ENCODE measurements around the gene FOXK2.
"Not testable (repeated sequence)": the region's sequence is repeated elsewhere in the genome, so short reads cannot be mapped to it uniquely, and the experiment has no call there.

The FOXK2 gene

DNA sequence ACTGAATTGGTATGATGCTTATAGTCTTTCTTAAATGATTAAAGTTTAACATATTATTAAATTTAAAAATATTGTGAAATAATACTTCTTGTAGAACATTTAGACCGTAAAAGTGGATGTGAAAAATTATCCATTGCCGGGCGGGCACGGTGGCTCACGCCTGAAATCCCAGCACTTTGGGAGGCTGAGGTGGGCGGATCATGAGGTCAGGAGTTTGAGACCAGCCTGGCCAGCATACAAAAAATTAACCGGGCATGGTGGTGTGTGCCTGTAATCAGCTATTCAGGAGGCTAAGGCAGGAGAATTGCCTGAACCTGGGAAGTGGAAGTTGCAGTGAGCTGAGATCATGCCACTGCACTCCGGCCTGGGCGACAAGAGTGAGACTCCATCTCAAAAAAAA is 17.7 kb downstream of the FOXK2 start:
- not testable (repeated sequence) for DNase-seq

DNA sequence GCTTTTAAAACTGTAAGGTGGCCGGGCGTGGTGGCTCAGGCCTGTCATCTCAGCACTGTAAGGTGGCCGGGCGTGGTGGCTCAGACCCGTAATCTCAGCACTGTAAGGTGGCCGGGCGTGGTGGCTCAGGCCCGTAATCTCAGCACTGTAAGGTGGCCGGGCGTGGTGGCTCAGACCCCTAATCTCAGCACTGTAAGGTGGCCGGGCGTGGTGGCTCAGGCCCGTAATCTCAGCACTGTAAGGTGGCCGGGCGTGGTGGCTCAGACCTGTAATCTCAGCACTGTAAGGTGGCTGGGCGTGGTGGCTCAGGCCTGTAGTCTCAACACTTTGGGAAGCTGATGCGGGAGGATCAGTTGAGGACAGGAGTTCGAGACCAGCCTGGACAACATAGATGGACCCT is 19.5 kb downstream of the FOXK2 start:
- not testable (repeated sequence) for DNase-seq

DNA sequence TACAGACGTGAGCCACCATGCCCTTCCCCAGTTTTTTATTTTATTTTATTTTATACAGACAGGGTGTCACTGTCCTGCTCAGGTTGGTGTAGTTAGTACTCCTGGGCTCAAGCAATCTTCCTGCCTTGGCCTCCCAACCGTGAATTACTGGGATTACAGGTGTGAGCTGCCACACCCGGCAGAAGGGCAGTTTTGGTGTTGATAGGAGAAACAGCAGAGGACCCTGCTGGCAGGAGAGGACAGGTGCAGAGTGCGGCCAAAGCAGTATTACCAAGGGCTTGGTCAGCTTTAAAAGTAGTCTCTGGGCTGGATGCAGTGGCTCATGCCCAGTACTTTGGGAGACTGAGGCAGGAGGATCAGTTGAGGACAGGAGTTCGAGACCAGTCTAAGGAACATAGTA is 22.9 kb downstream of the FOXK2 start:
- no peak for DNase-seq

DNA sequence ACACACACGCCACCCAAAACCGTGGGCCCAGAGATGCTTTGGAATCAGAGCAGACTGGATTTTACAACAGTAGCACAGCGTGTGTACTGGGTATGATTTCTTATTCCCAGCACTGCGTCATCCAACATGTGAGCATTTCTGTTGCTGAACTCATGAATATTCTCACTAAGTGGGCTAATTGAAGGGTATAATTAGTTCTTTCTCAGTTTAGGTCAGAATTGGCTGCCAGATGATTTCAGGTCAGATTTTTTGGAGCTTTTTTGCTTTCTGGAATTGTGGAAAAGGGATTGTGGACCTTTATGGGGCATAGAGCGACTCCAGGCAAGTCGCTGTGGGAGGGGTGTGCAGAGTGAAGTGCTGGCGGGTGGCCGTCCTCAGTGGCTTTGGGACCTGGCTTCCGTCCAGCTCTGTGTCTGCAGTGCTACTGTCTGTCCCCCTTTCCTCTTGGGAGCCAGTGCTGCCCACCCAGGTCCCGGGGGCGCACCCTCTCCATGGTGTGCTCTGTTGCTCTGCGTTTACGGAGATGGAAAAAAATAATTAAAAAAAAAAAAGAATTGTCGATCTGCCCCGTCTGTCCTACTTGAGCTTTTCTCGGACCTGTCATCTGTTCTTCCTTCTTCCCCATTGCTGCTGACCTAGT is 25.0 kb downstream of the FOXK2 start:
- DNase-seq = no peak

DNA sequence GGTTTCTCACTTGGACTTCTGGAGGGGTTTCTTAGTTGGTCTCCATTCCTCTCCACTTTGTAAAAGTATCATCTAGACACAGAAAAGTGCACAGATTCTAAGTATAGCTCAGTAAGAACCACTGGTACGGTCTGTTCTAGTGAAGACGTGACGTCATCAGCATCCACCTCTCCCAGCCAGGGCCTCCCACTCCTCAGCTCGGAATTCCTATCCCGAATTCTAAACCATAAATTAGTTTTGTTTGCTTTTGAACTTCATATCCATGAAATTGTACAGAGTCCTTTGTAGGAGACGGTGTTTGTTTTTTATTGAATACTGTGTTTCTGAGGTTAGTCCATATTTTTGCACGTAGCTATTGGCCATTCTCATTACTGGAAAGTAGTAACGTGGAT is 25.5 kb downstream of the FOXK2 start:
- DNase-seq = no peak

DNA sequence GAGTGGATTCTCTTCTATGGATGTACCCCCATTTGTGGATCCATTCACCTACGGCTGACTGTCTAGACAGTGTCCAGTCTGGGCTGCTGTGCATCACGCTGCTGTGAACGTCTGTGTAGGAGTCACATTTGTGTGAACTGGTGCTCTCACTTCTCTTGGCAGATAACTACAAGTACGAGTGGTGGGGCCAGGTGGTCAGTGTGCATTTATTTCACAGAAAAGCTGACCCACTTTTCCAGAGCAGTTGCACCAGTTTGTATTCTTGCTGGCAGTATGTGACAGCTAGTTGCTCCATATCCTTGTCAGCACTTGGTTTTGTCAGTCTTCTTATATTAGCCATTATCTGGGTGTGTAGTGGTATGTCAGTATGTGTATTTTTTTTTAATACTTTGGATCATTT is 28.4 kb downstream of the FOXK2 start:
- DNase-seq = no peak

DNA sequence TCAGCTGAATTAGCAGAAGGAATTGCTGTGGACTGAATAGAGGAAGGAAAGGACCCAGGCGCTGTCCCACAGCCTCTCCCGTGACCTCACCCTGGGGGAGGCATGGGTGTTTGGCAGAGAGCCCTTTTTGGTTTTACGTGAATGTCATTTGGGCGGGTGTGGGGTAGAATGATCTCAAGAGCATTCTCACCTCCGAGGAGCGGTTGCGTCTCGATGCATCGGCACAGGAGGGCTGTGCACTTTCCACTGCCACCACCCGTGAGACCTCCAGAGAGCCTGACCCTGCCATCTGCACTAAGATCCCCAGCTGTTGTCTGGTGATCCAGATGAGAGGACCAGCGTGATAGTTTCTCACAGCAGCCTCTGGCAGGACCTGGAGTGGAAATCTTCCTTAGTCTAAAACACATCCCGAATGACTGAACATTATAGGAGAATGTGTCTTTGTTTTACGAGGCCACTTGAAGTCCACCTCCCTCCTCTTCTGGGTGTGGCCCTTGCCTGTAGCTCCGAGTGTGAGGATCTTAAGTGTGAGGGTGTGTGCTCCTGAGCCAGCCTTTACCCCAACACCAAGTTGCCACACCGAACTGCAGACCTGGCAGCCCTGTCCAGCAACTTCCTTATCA is 29.3 kb downstream of the FOXK2 start:
- peak; percentile 19 for DNase-seq

DNA sequence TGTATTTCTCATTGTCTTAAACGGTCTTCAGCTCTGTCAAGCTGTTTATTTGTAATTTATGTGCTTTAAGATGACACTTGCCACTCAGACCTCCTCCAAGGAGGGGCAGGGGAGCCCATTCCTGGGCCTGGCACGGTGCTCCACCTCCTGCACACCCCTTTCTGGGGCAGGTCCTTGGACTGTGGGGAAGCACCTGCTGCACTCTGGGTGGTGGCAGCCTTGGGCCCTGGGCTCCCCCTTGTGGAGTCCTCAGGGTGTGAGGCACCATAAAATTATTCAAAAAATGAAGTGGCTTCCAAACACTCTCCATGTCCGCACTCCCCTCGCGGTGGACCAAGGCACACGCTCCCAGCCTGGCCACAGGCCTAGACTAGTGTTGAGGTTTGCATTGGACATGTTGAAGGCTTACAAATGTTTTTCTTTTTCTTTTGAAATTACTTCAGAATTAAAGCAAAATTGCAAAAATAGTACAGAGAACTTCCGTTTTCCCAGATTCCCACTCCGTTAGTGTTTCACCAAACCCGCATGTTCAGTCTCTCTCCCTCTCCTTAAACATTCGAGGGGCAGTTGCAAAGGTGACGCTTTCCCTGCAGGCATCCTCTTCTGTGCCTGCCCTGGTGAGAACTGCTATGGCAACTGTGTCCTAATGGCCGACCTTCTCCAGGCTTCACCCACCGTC is 32.4 kb downstream of the FOXK2 start:
- peak; percentile 76 for DNase-seq

DNA sequence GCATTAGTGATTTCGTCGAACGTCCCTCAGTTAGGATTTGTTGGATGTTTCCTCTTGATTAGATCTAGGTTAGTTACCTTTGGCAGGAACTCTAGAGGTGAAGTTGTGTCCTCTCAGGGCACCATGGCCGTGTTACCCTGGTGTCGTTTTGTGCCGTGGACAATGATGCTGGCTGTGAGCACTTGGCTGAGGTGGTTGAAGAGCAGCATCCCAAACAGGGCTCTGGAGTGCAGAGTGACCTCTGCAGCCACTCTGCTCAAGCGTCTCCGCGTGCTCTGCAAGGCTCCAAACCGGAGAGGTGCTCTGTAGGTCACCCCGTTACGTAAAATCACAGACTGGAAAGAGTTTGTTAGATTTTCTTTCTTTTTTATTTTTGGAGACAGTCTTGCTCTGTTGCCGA is 33.0 kb downstream of the FOXK2 start:
- DNase-seq = no peak

DNA sequence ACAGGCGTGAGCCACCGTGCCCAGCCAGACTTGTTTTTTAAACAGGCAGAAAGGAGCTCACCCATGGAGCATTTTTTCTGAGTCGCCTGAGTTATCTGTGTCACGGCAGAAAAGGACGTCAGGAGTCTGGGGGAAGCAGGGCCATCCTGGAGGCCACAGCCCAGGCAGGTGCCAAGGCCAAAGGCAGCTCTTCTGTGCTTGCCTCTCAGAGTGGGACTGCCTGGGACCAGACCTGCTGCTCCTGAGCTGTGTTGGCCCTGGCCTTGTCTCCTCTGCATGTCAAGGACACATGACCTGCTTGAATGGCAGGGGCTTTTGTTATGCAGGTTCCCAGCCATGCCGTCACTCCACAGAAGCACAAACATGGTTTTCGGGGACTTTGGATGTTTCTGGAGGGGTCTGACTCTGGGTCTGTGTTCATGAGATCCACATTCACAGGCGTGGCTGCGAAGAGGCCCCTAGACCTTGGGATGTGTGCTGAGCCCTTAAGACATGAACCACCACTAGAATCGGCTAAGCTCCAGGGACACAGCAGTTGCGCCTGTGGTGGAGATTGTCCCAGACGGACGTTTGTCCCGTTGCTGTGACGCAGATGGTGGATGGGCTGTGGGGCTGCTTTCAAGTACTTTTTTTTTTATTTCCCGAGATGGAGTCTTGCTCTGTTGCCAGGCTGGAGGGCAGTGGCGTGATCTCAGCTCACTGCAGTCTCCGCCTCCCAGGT is 33.8 kb downstream of the FOXK2 start:
- no peak for DNase-seq

DNA sequence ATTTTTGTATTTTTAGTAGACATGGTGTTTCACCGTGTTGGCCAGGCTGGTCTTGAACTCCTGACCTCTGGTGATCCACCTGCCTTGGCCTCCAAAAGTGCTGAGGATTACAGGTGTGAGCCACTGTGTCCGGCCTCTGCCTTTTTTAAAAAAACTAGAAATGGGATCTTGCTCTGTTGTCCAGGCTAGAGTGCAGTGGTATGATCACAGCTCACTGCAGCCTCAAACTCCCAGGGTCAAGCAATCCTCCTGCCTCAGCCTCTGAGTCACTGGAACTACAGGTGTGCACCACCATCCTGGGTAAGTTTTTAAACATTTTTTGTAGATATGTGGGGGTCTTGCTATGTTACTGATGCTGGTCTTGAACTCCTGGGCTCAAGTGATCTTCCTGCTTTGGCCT is 38.0 kb downstream of the FOXK2 start:
- not testable (repeated sequence) for DNase-seq

DNA sequence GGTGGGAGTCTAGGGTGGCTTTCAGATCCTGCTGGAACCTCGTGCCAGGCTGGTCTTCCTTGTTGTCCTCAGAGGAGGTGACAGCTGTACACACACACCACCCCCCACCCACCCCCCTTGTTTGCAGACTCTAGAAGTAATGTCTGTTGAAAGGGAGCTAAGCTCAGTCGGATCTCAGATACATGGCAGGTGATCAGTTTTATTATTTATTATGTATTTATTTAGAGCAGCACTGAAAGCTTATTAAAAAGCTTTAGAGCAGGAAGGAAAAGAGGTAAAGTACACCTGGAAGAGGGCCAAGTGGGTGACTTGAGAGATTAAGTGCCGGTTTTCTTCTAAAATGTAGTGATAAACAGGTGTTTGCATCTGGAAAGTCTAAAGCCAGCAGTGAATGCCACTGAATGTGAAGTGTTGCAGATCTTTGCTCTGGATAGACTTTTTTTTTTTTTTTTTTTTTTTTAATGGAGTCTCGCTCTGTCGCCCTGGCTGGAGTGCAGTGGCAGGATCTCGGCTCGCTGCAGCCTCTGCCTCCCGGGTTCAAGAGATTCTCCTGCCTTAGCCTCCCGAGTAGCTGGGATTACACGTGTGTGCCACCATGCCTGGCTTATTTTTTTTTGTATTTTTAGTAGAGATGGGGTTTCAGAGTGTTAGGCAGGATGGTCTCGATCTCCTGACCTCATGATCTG is 40.2 kb downstream of the FOXK2 start:
- no peak for DNase-seq

DNA sequence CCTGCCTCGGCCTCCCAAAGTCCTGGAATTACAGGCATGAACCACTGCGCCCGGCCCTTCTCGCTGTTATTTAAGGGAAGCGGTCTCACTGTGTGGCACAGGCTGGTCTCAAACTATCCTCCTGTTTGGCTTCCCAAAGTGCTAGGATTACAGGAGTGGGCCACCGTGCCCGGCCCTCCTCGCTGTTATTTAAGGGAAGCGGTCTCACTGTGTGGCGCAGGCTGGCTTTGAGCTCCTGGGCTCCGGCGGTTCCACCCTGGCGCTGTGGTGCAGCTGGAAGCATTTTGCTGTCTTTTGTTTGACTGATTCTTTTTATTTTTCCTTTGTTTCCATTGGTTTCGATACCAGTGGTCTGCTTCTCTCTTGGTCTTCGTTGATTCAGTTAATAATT is 40.7 kb downstream of the FOXK2 start:
- DNase-seq = no peak

DNA sequence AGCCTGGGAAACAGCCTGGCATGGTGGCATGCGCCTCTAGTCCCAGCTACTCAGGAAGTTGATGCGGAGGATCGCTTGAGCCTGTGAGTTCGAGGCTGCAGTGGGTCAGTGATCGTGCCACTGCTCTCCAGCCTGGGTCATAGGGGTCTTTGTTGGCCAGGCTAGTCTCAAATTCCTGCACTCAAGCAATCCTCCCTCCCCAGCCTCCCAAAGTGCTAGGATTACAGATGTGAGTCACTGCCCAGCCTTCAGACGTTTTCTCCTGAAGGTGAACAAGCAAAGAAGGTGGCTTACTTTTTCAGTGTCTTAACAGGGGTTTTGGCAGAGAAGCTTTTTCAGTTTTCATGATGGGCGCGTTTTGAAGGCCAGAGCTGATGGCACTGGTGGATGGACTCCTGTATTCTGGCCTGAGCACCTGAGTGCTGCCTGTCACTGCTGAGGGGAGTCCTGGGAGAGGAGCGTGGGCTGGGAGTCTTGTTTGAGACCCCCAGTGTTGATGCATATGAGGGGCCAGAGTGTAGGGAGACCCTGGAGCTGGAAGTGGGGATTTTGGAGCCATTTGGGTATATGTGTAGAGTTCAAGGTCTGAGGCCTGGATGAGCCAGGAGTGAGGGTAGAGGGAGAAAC is 41.4 kb downstream of the FOXK2 start:
- no peak for DNase-seq

DNA sequence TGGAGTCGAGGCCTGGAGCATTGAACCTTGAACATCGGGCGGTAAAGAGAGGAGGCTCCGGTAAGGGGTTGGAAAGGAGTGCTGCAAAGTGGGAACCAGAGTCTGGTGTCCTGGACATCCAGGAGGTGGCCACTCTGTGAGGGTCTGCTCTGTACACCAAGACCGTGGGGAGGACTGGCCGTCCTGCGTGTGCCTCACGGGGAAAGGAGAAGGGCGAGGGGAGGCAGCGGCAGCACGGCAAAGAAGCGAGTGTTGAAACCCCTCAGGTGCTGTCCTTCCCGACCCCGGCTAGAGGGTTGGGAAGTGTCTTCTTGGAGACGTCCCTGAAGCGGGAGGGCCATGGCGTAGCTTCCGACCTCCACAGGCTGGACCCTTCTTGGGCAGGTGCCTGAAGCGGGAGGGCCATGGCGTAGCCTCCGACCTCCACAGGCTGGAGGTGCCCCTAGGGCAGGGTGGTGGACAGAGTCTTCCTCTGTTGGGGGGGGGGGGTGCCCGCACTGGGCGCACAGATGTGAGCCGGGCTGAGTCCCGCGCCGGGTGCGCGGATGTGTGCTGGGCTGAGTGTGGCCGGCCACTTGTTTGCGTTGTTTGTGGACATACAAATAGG is 42.0 kb downstream of the FOXK2 start:
- no peak for DNase-seq

DNA sequence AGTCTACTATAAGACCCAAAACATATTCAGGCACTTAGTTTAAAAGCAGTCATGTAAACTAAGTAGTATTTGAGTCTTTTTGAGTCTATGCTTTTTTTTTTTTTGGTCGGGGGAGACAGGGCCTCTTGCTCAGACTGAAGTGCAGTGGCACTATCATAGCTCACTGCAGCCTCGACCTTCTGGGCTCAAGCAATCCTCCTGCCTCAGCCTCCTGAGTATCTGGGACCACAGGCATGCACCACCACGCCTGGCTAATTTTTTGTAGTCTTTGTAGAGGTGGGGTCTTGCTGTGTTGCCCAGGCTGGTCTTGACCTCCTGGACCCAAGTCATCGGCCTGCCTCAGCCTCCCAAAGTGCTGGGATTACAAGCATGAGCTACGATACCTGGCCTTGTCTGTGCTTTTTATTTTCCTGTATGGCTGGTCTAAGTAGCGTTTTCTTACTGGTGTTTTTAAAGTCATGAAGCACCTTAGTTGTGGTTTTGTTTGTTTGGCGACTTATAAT is 43.2 kb downstream of the FOXK2 start:
- DNase-seq = not testable (repeated sequence)

DNA sequence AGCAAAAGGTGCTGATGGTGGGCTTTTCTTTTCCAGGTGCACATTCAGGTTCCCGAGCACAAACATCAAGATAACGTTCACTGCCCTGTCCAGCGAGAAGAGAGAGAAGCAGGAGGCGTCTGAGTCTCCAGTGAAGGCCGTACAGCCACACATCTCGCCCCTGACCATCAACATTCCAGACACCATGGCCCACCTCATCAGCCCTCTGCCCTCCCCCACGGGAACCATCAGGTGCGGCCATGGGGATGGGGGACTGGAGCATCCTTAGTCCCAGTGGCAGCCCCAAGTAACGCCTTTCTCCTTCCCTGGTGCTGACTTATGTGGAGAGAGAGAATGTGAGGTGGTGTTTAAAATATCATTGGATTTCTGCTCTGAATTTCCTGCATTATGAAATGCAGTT is 43.8 kb downstream of the FOXK2 start:
- no peak for DNase-seq

DNA sequence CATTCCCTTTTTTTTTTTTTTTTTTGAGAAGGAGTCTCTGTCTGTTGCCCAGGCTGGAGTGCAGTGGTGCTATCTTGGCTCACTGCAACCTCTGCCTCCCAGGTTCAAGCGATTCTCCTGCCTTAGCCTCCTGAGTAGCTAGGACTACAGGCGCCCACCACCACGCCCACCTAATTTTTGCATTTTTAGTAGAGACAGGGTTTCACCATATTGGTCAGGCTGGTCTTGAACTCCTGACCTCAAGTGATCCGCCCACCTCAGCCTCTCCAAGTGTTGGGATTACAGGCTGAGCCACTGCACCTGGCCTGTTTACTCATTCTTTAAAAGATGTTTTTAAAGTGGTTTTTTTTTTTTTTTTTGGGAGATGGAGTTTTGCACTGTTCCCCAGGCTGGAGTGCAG is 44.2 kb downstream of the FOXK2 start:
- not testable (repeated sequence) for DNase-seq

DNA sequence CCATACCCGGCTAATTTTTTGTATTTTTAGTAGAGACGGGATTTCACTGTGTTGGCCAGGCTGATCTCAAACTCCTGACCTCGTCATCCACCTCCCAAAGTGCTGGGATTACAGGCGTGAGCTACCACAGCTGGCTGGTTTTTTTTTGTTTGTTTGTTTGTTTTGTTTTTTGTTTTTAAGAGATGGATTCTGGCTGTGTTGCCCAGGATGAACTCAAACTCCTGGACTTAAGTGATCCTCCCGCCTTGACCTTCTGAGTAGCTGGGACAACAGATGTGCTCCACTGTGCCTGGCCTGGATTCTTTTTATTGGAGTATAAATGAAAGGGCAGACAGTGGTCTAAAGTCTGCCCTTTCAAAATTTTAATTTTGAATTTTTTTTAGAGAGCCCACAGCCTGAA is 44.7 kb downstream of the FOXK2 start:
- DNase-seq = no peak

DNA sequence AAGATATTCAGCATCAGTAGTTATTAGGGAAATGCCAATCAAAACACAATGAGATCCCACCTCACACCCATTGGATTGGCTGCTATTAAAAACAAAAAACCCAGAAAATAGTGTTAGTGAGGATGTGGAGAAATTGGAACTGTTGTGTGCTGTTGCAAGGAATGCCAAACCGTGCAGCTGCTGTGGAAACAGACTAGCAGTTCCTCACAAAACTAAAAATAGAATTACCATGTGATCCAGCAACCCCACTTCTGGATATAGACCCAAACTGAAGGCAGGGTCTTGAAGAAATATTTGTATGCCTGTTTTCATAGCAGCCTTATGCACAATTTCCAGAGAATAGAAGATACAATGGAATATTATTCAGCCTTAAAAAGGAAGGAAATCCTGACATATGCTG is 46.0 kb downstream of the FOXK2 start:
- DNase-seq = no peak

DNA sequence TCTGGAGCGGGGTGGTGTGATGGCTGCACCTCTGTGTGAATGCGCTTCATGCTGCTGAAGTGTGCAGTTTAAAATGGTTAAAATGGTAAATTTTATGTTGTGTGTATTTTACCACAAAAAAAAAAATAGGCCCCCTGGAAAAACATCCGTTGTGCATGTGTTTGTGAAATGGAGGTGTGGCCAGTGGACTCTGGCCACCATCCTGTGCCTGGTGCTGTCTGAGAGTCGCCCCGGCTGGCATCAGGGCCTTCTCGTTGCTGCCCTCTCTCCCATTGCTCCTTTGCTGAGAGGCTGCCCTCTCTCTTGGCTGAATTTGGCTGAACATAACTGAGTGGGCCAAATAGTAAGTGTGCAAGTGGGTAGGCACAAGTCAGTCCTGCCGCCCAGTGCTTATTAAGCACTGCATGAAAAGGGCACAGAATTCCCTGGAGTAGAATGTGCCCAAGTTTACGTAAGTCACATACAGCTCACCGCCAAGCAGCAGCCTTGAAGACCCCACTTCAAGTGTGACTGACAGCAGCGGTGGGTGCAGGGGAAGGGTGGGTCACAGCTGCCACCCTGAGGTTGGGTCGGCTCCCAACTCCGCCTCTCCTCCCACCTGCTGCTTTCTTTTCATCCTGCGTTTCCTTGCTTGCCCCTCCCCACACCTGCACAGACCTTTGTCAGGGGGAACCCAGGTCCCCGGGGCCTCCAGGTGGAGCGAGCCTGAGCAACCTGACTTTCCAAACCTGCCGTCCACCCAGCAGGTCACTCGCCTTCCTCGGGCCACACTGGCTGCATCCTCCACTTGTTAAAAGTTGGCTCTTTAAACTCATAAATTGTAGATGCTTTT is 46.8 kb downstream of the FOXK2 start:
- no peak for DNase-seq
